WTC11 (cell line): ENCODE results near the gene RASAL2. TPM values are rescaled to one million over a fixed set of nuclear protein-coding genes. Genes with fewer than 3 reads are reported as not detected.

ENCODE experiments used
- ATAC-seq: fragments of 200-7000 bp; cut with Tn5 transposase; 2 replicates; pipeline ENCODE4 v1.10.0; 2021; ENCODE audit warnings: mild to moderate bottlenecking, moderate library complexity
- CTCF ChIA-PET: fragments of 300-600 bp; sonication (Branson Sonifier 250); formaldehyde crosslinking; loops from one replicate; lab custom pipeline; 2021; ENCODE audit warnings: antibody characterized with exemption; lab: Charles Lee
- POLR2A ChIA-PET: fragments of 350-600 bp; sonication (Branson Sonifier 250); formaldehyde crosslinking; loops from one replicate; lab custom pipeline; 2021; ENCODE audit warnings: antibody characterized with exemption; lab: Charles Lee
- DNase-seq: peaks from one replicate; pipeline ENCODE4 v3.0.0; 2021; ENCODE audit warnings: low spot score
- H3K27ac Mint-ChIP-seq: 2 replicates; pipeline ENCODE4 v1.8.0; 2021; ENCODE audit warnings: mixed read lengths
- H3K27me3 Mint-ChIP-seq: 2 replicates; pipeline ENCODE4 v1.8.0; 2021; ENCODE audit warnings: low read depth, mild to moderate bottlenecking, moderate library complexity, mixed read lengths
- H3K36me3 Mint-ChIP-seq: 2 replicates; pipeline ENCODE4 v1.8.0; 2021; ENCODE audit warnings: mixed read lengths
- H3K4me1 Mint-ChIP-seq: 2 replicates; pipeline ENCODE4 v1.8.0; 2022; ENCODE audit warnings: mixed read lengths
- H3K4me3 Mint-ChIP-seq: 2 replicates; pipeline ENCODE4 v1.8.0; 2021; ENCODE audit warnings: mild to moderate bottlenecking, moderate library complexity, mixed read lengths
- H3K9me3 Mint-ChIP-seq: 2 replicates; pipeline ENCODE4 v1.8.0; 2021; ENCODE audit warnings: mixed read lengths
- EMX1 ChIP-seq: fragments of 250-450 bp; sonication (Bioruptor Pico); IDR thresholded peaks from 2 replicates; pipeline ENCODE4 v1.8.0; 2021; ENCODE audit warnings: mild to moderate bottlenecking
- GABPB1 ChIP-seq: sonication (generic); formaldehyde crosslinking; IDR thresholded peaks from 2 replicates; pipeline ENCODE4 v1.8.1; 2023; ENCODE audit warnings: mild to moderate bottlenecking, missing genetic modification reagents
- JAZF1 ChIP-seq: fragments of 250-450 bp; sonication (Bioruptor Pico); IDR thresholded peaks from 2 replicates; pipeline ENCODE4 v1.9.0; 2021; ENCODE audit warnings: moderate library complexity, mild to moderate bottlenecking, inconsistent platforms
- NR2C2 ChIP-seq: sonication (generic); formaldehyde crosslinking; IDR thresholded peaks from 2 replicates; pipeline ENCODE4 v1.8.0; 2022; ENCODE audit warnings: mild to moderate bottlenecking, missing genetic modification reagents
- TP53 ChIP-seq: sonication (generic); formaldehyde crosslinking; IDR thresholded peaks from 2 replicates; pipeline ENCODE4 v1.8.1; 2023; ENCODE audit warnings: mild to moderate bottlenecking, missing genetic modification reagents
- ZNF232 ChIP-seq: sonication (generic); formaldehyde crosslinking; IDR thresholded peaks from 2 replicates; pipeline ENCODE4 v1.8.0; 2022; ENCODE audit warnings: mild to moderate bottlenecking, missing genetic modification reagents
- ZNF423 ChIP-seq: fragments of 250-450 bp; sonication (Bioruptor Pico); IDR thresholded peaks from 2 replicates; pipeline ENCODE4 v2.1.2; 2022; ENCODE audit warnings: mild to moderate bottlenecking, moderate library complexity
- total RNA-seq: library from RNA; stranded (reverse); gene quantifications from 3 replicates; pipeline ENCODE4 v1.2.3, GENCODE V29; 2021
- TF ChIP-seq, protein P1 (sequence below): fragments of 250-450 bp; sonication (Bioruptor Pico); IDR thresholded peaks from 2 replicates; pipeline ENCODE4 v1.9.0; 2021; ENCODE audit warnings: mild to moderate bottlenecking, borderline replicate concordance
- TF ChIP-seq, protein P2 (sequence below): sonication (generic); formaldehyde crosslinking; IDR thresholded peaks from 2 replicates; pipeline ENCODE4 v1.8.0; 2022; ENCODE audit warnings: mild to moderate bottlenecking, missing genetic modification reagents
- TF ChIP-seq, protein P3 (sequence below): sonication (generic); formaldehyde crosslinking; conservative IDR thresholded peaks from 2 replicates; pipeline ENCODE4 v1.8.1; 2022; ENCODE audit warnings: mild to moderate bottlenecking, missing genetic modification reagents
- TF ChIP-seq, protein P4 (sequence below): fragments of 250-450 bp; sonication (Bioruptor Pico); IDR thresholded peaks from 2 replicates; pipeline ENCODE4 v1.9.0; 2021; ENCODE audit warnings: mild to moderate bottlenecking
- TF ChIP-seq, protein P5 (sequence below): sonication (generic); formaldehyde crosslinking; IDR thresholded peaks from 2 replicates; pipeline ENCODE4 v1.8.1; 2023; ENCODE audit warnings: mild to moderate bottlenecking, missing genetic modification reagents
- TF ChIP-seq, protein P6 (sequence below): sonication (generic); formaldehyde crosslinking; IDR thresholded peaks from 2 replicates; pipeline ENCODE4 v1.8.1; 2022; ENCODE audit warnings: missing genetic modification reagents, borderline replicate concordance
- TF ChIP-seq, protein P7 (sequence below): sonication (generic); formaldehyde crosslinking; IDR thresholded peaks from 2 replicates; pipeline ENCODE4 v1.8.0; 2022; ENCODE audit warnings: mild to moderate bottlenecking, missing genetic modification reagents
- TF ChIP-seq, protein P8 (sequence below): sonication (generic); formaldehyde crosslinking; IDR thresholded peaks from 2 replicates; pipeline ENCODE4 v1.8.1; 2022; ENCODE audit warnings: low read depth, missing genetic modification reagents, borderline replicate concordance
- TF ChIP-seq, protein P9 (sequence below): sonication (generic); formaldehyde crosslinking; conservative IDR thresholded peaks from 2 replicates; pipeline ENCODE4 v1.8.1; 2023; ENCODE audit warnings: mild to moderate bottlenecking, low read depth, missing genetic modification reagents, moderate library complexity
- TF ChIP-seq, protein P10 (sequence below): sonication (generic); formaldehyde crosslinking; IDR thresholded peaks from 2 replicates; pipeline ENCODE4 v1.8.0; 2023; ENCODE audit warnings: missing genetic modification reagents

RASAL2 gene
- total RNA-seq, 1 experiment from 2014 or later: 29.5 TPM

DNA sequence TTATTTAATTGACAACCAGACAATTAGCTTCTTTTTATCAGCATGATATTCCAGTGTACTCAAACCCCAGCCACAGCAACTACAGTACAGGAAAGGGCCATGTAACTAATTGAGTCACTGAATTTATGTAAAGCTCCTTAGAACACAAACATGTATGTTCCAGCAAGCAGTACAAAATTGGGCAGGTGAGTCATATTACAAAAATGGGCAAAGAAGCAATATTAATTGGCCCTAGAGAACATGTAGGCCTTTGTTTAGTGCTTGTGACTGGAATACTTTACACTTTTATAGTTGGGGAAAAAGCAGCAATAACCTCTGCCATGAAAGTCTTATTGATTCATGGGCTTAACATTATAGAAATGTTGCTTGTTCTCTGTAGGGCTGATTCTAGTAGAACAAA is 371.1 kb downstream of the RASAL2 start (continued):
- TF ChIP-seq, protein P1, sequence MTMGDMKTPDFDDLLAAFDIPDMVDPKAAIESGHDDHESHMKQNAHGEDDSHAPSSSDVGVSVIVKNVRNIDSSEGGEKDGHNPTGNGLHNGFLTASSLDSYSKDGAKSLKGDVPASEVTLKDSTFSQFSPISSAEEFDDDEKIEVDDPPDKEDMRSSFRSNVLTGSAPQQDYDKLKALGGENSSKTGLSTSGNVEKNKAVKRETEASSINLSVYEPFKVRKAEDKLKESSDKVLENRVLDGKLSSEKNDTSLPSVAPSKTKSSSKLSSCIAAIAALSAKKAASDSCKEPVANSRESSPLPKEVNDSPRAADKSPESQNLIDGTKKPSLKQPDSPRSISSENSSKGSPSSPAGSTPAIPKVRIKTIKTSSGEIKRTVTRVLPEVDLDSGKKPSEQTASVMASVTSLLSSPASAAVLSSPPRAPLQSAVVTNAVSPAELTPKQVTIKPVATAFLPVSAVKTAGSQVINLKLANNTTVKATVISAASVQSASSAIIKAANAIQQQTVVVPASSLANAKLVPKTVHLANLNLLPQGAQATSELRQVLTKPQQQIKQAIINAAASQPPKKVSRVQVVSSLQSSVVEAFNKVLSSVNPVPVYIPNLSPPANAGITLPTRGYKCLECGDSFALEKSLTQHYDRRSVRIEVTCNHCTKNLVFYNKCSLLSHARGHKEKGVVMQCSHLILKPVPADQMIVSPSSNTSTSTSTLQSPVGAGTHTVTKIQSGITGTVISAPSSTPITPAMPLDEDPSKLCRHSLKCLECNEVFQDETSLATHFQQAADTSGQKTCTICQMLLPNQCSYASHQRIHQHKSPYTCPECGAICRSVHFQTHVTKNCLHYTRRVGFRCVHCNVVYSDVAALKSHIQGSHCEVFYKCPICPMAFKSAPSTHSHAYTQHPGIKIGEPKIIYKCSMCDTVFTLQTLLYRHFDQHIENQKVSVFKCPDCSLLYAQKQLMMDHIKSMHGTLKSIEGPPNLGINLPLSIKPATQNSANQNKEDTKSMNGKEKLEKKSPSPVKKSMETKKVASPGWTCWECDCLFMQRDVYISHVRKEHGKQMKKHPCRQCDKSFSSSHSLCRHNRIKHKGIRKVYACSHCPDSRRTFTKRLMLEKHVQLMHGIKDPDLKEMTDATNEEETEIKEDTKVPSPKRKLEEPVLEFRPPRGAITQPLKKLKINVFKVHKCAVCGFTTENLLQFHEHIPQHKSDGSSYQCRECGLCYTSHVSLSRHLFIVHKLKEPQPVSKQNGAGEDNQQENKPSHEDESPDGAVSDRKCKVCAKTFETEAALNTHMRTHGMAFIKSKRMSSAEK: no peak
- TF ChIP-seq ZNF423 (CRISPR knock-in tag) (no peak), NR2C2 (CRISPR knock-in tag) (no peak), TP53 (no peak), GABPB1 (CRISPR knock-in tag) (no peak)
- TF ChIP-seq, protein P2, sequence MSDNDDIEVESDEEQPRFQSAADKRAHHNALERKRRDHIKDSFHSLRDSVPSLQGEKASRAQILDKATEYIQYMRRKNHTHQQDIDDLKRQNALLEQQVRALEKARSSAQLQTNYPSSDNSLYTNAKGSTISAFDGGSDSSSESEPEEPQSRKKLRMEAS (CRISPR knock-in tag): no peak
- TF ChIP-seq, protein P3, sequence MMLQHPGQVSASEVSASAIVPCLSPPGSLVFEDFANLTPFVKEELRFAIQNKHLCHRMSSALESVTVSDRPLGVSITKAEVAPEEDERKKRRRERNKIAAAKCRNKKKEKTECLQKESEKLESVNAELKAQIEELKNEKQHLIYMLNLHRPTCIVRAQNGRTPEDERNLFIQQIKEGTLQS (CRISPR knock-in tag): no peak
- TF ChIP-seq, protein P4, sequence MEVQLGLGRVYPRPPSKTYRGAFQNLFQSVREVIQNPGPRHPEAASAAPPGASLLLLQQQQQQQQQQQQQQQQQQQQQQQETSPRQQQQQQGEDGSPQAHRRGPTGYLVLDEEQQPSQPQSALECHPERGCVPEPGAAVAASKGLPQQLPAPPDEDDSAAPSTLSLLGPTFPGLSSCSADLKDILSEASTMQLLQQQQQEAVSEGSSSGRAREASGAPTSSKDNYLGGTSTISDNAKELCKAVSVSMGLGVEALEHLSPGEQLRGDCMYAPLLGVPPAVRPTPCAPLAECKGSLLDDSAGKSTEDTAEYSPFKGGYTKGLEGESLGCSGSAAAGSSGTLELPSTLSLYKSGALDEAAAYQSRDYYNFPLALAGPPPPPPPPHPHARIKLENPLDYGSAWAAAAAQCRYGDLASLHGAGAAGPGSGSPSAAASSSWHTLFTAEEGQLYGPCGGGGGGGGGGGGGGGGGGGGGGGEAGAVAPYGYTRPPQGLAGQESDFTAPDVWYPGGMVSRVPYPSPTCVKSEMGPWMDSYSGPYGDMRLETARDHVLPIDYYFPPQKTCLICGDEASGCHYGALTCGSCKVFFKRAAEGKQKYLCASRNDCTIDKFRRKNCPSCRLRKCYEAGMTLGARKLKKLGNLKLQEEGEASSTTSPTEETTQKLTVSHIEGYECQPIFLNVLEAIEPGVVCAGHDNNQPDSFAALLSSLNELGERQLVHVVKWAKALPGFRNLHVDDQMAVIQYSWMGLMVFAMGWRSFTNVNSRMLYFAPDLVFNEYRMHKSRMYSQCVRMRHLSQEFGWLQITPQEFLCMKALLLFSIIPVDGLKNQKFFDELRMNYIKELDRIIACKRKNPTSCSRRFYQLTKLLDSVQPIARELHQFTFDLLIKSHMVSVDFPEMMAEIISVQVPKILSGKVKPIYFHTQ (CRISPR knock-in tag): no peak

DNA sequence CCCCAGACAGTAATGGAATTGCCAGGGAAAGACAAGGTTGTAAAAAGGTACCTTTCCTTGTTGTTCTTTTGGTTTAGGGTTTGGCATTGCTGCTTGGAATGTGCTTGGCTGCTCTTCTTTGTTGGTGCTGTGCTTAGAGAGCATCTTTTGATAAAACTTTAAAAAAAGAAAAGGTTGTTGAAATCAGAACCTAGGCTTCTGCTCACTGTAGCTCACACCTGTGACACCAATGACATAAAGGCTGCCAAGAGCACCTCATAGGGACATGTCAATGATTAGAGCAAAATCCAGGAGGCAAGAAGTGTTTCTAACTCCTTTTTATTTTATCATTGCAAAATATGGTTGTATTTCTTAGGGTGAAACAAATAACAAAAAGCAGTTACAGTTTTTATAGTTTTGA is 373.9 kb downstream of the RASAL2 start:
- ChIA-PET POLR2A (no interaction called here), CTCF (interaction anchor here (3.7 kb wide), 1 partner anchor 33 kb away, joined by 23 read pairs; no protein-coding TSS in a partner anchor)
- Mint-ChIP-seq H3K27me3 (no peaks in the 10 kb centered on the region), H3K4me1 (peaks cover 2% of the 10 kb centered on the region; the same call in 1 of the 2 replicates), H3K27ac (no peak overlapping the region), H3K36me3 (peaks cover 30% of the 10 kb centered on the region), H3K9me3 (no peaks in the 10 kb centered on the region), H3K4me3 (no peak overlapping the region)
- ATAC-seq (no peak), DNase-seq (no peak)
- no peak for TF ChIP-seq ZNF232 (CRISPR knock-in tag)
- TF ChIP-seq, protein P5, sequence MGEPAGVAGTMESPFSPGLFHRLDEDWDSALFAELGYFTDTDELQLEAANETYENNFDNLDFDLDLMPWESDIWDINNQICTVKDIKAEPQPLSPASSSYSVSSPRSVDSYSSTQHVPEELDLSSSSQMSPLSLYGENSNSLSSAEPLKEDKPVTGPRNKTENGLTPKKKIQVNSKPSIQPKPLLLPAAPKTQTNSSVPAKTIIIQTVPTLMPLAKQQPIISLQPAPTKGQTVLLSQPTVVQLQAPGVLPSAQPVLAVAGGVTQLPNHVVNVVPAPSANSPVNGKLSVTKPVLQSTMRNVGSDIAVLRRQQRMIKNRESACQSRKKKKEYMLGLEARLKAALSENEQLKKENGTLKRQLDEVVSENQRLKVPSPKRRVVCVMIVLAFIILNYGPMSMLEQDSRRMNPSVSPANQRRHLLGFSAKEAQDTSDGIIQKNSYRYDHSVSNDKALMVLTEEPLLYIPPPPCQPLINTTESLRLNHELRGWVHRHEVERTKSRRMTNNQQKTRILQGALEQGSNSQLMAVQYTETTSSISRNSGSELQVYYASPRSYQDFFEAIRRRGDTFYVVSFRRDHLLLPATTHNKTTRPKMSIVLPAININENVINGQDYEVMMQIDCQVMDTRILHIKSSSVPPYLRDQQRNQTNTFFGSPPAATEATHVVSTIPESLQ (CRISPR knock-in tag): no peak
- TF ChIP-seq, protein P6, sequence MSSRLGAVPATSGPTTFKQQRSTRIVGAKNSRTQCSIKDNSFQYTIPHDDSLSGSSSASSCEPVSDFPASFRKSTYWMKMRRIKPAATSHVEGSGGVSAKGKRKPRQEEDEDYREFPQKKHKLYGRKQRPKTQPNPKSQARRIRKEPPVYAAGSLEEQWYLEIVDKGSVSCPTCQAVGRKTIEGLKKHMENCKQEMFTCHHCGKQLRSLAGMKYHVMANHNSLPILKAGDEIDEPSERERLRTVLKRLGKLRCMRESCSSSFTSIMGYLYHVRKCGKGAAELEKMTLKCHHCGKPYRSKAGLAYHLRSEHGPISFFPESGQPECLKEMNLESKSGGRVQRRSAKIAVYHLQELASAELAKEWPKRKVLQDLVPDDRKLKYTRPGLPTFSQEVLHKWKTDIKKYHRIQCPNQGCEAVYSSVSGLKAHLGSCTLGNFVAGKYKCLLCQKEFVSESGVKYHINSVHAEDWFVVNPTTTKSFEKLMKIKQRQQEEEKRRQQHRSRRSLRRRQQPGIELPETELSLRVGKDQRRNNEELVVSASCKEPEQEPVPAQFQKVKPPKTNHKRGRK (CRISPR knock-in tag): no peak
- TF ChIP-seq TP53: no peak
- TF ChIP-seq, protein P7, sequence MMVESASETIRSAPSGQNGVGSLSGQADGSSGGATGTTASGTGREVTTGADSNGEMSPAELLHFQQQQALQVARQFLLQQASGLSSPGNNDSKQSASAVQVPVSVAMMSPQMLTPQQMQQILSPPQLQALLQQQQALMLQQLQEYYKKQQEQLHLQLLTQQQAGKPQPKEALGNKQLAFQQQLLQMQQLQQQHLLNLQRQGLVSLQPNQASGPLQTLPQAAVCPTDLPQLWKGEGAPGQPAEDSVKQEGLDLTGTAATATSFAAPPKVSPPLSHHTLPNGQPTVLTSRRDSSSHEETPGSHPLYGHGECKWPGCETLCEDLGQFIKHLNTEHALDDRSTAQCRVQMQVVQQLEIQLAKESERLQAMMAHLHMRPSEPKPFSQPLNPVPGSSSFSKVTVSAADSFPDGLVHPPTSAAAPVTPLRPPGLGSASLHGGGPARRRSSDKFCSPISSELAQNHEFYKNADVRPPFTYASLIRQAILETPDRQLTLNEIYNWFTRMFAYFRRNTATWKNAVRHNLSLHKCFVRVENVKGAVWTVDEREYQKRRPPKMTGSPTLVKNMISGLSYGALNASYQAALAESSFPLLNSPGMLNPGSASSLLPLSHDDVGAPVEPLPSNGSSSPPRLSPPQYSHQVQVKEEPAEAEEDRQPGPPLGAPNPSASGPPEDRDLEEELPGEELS (CRISPR knock-in tag): no peak
- TF ChIP-seq ZNF423 (CRISPR knock-in tag): no peak
- TF ChIP-seq EMX1: no peak
- TF ChIP-seq, protein P8, sequence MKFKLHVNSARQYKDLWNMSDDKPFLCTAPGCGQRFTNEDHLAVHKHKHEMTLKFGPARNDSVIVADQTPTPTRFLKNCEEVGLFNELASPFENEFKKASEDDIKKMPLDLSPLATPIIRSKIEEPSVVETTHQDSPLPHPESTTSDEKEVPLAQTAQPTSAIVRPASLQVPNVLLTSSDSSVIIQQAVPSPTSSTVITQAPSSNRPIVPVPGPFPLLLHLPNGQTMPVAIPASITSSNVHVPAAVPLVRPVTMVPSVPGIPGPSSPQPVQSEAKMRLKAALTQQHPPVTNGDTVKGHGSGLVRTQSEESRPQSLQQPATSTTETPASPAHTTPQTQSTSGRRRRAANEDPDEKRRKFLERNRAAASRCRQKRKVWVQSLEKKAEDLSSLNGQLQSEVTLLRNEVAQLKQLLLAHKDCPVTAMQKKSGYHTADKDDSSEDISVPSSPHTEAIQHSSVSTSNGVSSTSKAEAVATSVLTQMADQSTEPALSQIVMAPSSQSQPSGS (CRISPR knock-in tag): no peak
- TF ChIP-seq, protein P9, sequence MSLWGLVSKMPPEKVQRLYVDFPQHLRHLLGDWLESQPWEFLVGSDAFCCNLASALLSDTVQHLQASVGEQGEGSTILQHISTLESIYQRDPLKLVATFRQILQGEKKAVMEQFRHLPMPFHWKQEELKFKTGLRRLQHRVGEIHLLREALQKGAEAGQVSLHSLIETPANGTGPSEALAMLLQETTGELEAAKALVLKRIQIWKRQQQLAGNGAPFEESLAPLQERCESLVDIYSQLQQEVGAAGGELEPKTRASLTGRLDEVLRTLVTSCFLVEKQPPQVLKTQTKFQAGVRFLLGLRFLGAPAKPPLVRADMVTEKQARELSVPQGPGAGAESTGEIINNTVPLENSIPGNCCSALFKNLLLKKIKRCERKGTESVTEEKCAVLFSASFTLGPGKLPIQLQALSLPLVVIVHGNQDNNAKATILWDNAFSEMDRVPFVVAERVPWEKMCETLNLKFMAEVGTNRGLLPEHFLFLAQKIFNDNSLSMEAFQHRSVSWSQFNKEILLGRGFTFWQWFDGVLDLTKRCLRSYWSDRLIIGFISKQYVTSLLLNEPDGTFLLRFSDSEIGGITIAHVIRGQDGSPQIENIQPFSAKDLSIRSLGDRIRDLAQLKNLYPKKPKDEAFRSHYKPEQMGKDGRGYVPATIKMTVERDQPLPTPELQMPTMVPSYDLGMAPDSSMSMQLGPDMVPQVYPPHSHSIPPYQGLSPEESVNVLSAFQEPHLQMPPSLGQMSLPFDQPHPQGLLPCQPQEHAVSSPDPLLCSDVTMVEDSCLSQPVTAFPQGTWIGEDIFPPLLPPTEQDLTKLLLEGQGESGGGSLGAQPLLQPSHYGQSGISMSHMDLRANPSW (CRISPR knock-in tag): no peak
- no peak for TF ChIP-seq JAZF1 (CRISPR knock-in tag)
- TF ChIP-seq, protein P10, sequence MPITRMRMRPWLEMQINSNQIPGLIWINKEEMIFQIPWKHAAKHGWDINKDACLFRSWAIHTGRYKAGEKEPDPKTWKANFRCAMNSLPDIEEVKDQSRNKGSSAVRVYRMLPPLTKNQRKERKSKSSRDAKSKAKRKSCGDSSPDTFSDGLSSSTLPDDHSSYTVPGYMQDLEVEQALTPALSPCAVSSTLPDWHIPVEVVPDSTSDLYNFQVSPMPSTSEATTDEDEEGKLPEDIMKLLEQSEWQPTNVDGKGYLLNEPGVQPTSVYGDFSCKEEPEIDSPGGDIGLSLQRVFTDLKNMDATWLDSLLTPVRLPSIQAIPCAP (CRISPR knock-in tag): no peak
